GM12892 (cell line): Measurements from ENCODE around the gene CRTAP.
"Not testable (repeated sequence)": the region's sequence is repeated elsewhere in the genome, so short reads cannot be mapped to it uniquely, and the experiment has no call there.

ENCODE experiments used
- POLR2A ChIP-seq: IDR thresholded peaks from 2 replicates; pipeline ENCODE4 v1.6.1; 2011; ENCODE audit warnings: low read depth, low read length, control low read depth
- POLR2AphosphoS5 ChIP-seq: IDR thresholded peaks from 2 replicates; pipeline ENCODE4 v1.6.1; 2011; ENCODE audit warnings: low read depth, low read length, control low read depth

- not testable (repeated sequence) for TF ChIP-seq POLR2A, POLR2AphosphoS5
Measured at GRCh38 chr3:33181641-33182040, 67.8 kb downstream of the CRTAP start.
